GM13977 (cell line): ENCODE measurements around the gene ADAMTS12.

ENCODE experiments used
- DNase-seq: peaks from one replicate; pipeline ENCODE4 v3.0.0; 2012; ENCODE audit warnings: low spot score
- CTCF ChIP-seq: IDR thresholded peaks from 2 replicates; pipeline ENCODE4 v1.5.1; 2012; ENCODE audit warnings: mild to moderate bottlenecking, control low read depth; ENCODE audit not compliant: insufficient read depth; ENCODE audit errors: extremely low read depth, missing control alignments
- in situ Hi-C: fragments of 300-500 bp; cut with MboI; formaldehyde crosslinking; loops from one replicate; pipeline ENCODE4 v1.12.0; 2022; ENCODE audit warnings: low sequenced_read_pairs, low pct_unique_long_range_greater_than_20kb, mixed read lengths, inconsistent platforms; ENCODE audit not compliant: unreplicated experiment

ADAMTS12 gene

DNA sequence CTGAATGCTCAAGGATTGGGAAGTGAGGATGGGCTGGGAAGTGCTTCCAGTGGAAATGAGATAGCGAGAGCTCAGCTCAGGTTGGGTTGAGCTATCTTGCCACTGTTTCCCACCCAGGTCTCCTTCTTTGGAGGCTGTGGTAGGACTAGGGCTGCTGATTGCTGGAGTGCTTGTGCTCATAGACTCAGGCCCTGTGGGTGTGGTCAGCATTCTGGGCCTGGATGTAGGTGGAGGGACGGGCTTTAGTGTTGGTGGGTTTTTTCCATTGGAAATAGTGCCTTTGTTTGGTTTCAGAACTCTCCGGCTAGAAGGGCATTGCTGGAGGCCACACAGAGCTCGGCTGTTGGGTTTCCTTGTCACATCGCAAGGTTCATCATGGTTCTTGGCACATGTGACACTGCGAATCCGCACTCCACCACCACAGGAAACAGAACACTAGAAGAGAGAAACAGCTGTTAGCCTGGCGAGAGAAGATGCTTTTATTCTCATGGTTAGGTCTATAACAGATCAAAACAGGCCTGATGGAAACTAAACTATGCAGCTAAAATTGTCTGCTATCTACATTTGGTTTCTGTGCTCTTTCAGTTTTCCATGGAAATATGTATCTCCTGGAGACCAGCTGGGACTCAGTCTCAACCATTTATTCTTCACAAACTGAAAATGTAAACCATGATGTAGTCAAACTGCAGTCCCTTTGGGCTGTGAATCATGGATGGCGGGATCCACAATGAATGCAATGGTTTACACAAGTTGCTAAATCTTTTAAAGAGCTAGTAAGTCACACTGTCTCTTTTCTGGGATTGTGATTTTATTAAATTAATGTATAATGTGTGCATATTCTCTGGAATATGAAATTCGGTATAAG lies 314.8 kb downstream of the ADAMTS12 start:
- in situ Hi-C loops, result no loop called here
- TF ChIP-seq CTCF, result no peak

GRCh38 chr5:33565324-33565723 lies 326.5 kb downstream of the ADAMTS12 start:
- TF ChIP-seq CTCF, result no peak
- in situ Hi-C loops, result no loop called here
- DNase-seq, result no peak

More for the DNA sequence above, 314.8 kb downstream of the ADAMTS12 start:
- no peak for DNase-seq

DNA sequence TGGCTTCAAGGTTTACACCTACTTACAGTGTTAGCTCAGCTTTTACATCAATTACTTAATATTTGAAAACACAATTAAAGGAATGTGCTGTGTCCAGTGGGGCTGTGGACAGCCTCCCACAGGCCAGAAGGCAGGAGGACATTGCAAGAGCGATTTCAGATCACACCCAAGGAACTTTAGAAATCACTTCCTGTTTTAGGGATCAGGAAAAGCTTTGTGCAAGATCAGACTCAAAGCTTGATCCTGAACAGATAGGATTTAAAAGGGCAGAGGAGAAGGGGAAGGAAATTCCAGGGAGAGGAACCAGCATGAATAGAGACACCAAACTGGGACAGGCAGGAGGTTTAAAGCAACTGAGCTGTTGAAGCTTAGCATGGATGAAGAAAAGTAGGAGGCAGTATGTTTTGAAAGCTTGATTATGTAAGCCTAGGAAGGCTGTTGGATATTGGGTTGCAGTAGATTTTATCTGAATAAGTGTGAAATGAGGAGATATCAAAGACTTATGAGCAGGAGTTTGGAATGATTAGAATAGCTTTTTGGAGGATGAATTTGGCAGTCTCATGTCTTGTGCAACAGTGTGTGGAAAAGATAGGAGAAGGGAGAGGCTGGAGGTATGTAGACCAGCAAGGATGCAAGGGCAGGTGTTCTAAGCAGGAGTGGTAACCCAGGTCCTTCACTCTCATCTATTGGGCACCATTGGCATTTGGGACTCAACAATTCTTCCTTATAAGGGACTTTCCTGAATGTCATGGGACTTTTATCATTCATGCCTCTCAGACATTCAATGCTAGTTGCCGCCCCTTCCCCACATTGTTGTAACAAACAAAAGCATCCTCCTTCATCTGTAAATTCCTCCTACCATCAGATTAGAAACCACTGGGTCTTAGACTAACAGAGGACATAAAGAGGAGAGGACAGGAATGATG lies 327.5 kb downstream of the ADAMTS12 start:
- TF ChIP-seq CTCF, result no peak
- in situ Hi-C loops, result no loop called here
- no peak for DNase-seq

- no peak for TF ChIP-seq CTCF
- in situ Hi-C loops, result no loop called here
- DNase-seq, result no peak
Observed at GRCh38 chr5:33563530-33563929, 328.3 kb downstream of the ADAMTS12 start.

- TF ChIP-seq CTCF, result no peak
- in situ Hi-C loops, result no loop called here
- no peak for DNase-seq
Observed at GRCh38 chr5:33558489-33558888, 333.3 kb downstream of the ADAMTS12 start.

GRCh38 chr5:33557605-33558004 lies 334.2 kb downstream of the ADAMTS12 start:
- TF ChIP-seq CTCF, result no peak
- in situ Hi-C loops, result no loop called here
- no peak for DNase-seq
